Mucosa of rectum (tissue), 2 donors: Measurements from ENCODE around the gene ATP10A.

Source experiments
- H3K27ac ChIP-seq, 2 donors: one replicate each; pipeline ENCODE4 v1.7.0; 2013; ENCODE audit warnings: inconsistent platforms in 2 of 2, low read depth in 2 of 2, low read length in 2 of 2
- H3K27me3 ChIP-seq, 2 donors: one replicate each; pipeline ENCODE4 v1.7.0; 2013; ENCODE audit warnings: low read length in 2 of 2; ENCODE audit not compliant: control insufficient read depth in 2 of 2, insufficient read depth in 2 of 2
- H3K36me3 ChIP-seq, 2 donors: one replicate each; pipeline ENCODE4 v1.7.0; 2013; ENCODE audit warnings: low read length in 2 of 2; ENCODE audit not compliant: control insufficient read depth in 2 of 2, insufficient read depth in 2 of 2
- H3K4me1 ChIP-seq, 2 donors: one replicate each; pipeline ENCODE4 v1.7.0; 2013; ENCODE audit warnings: low read length in 2 of 2, mild to moderate bottlenecking in 1 of 2; ENCODE audit not compliant: control insufficient read depth in 2 of 2, insufficient read depth in 2 of 2
- H3K4me3 ChIP-seq, 2 donors: one replicate each; pipeline ENCODE4 v1.7.0; 2013; ENCODE audit warnings: low read length in 2 of 2
- H3K9ac ChIP-seq, 2 donors: one replicate each; pipeline ENCODE4 v1.7.0; 2013; ENCODE audit warnings: low read length in 2 of 2, low read depth in 1 of 2, mild to moderate bottlenecking in 1 of 2
- H3K9me3 ChIP-seq, 2 donors: one replicate each; pipeline ENCODE4 v1.7.0; 2013; ENCODE audit warnings: low read length in 2 of 2; ENCODE audit not compliant: control insufficient read depth in 2 of 2
- donor health status: healthy.
- donor health status: Normal muscosa, but diverticular disease.

The ATP10A gene

GRCh38 chr15:25743548-25744275, 119.4 kb downstream of the ATP10A start:
- no peaks in the 10 kb centered on the region for H3K9me3 ChIP-seq
- H3K4me3 ChIP-seq = no peak overlapping the region
- no peaks in the 10 kb centered on the region for H3K4me1 ChIP-seq
- H3K36me3 ChIP-seq = no peaks in the 10 kb centered on the region
- no peaks in the 10 kb centered on the region for H3K27me3 ChIP-seq
- H3K27ac ChIP-seq = no peak overlapping the region
- no peak overlapping the region for H3K9ac ChIP-seq

- H3K27ac ChIP-seq = no peak overlapping the region
- H3K4me1 ChIP-seq = no peaks in the 10 kb centered on the region
- no peaks in the 10 kb centered on the region for H3K36me3 ChIP-seq
- H3K4me3 ChIP-seq = no peak overlapping the region
- H3K9me3 ChIP-seq = no peaks in the 10 kb centered on the region
- H3K27me3 ChIP-seq = no peaks in the 10 kb centered on the region
- no peak overlapping the region for H3K9ac ChIP-seq
Measured at GRCh38 chr15:25742776-25743547, 120.2 kb downstream of the ATP10A start.

- H3K36me3 ChIP-seq = no peaks in the 10 kb centered on the region
- no peaks in the 10 kb centered on the region for H3K27me3 ChIP-seq
- no peaks in the 10 kb centered on the region for H3K4me1 ChIP-seq
- H3K9me3 ChIP-seq = no peaks in the 10 kb centered on the region
- H3K27ac ChIP-seq = no peak overlapping the region
- no peak overlapping the region for H3K9ac ChIP-seq
- no peak overlapping the region for H3K4me3 ChIP-seq
Measured at GRCh38 chr15:25742041-25742730, 120.9 kb downstream of the ATP10A start.

- H3K4me3 ChIP-seq = no peak overlapping the region
- H3K27me3 ChIP-seq = no peaks in the 10 kb centered on the region
- H3K4me1 ChIP-seq = no peaks in the 10 kb centered on the region
- H3K9ac ChIP-seq = no peak overlapping the region
- H3K9me3 ChIP-seq = no peaks in the 10 kb centered on the region
- H3K36me3 ChIP-seq = no peaks in the 10 kb centered on the region
- no peak overlapping the region for H3K27ac ChIP-seq
Measured at GRCh38 chr15:25741256-25741580, 121.9 kb downstream of the ATP10A start.

- H3K9me3 ChIP-seq = no peaks in the 10 kb centered on the region
- H3K27me3 ChIP-seq = no peaks in the 10 kb centered on the region
- no peak overlapping the region for H3K27ac ChIP-seq
- H3K36me3 ChIP-seq = no peaks in the 10 kb centered on the region
- H3K4me3 ChIP-seq = no peak overlapping the region
- H3K9ac ChIP-seq = no peak overlapping the region
- H3K4me1 ChIP-seq = no peaks in the 10 kb centered on the region
Measured at GRCh38 chr15:25740383-25741255, 122.5 kb downstream of the ATP10A start.

- H3K9ac ChIP-seq = no peak overlapping the region
- no peaks in the 10 kb centered on the region for H3K27me3 ChIP-seq
- H3K27ac ChIP-seq = no peak overlapping the region
- no peak overlapping the region for H3K4me3 ChIP-seq
- no peaks in the 10 kb centered on the region for H3K36me3 ChIP-seq
- no peaks in the 10 kb centered on the region for H3K9me3 ChIP-seq
- H3K4me1 ChIP-seq = no peaks in the 10 kb centered on the region
Measured at GRCh38 chr15:25739687-25740121, 123.4 kb downstream of the ATP10A start.

GRCh38 chr15:25738171-25738965, 124.8 kb downstream of the ATP10A start:
- H3K9me3 ChIP-seq = no peaks in the 10 kb centered on the region
- H3K4me1 ChIP-seq = no peaks in the 10 kb centered on the region
- no peaks in the 10 kb centered on the region for H3K36me3 ChIP-seq
- H3K9ac ChIP-seq = no peak overlapping the region
- no peak overlapping the region for H3K4me3 ChIP-seq
- no peaks in the 10 kb centered on the region for H3K27me3 ChIP-seq
- no peak overlapping the region for H3K27ac ChIP-seq

GRCh38 chr15:25737218-25737643, 125.9 kb downstream of the ATP10A start:
- Histone ChIP-seq H3K4me1 (no peaks in the 10 kb centered on the region), H3K36me3 (no peaks in the 10 kb centered on the region), H3K9me3 (no peaks in the 10 kb centered on the region), H3K9ac (no peak overlapping the region), H3K27me3 (no peaks in the 10 kb centered on the region), H3K4me3 (no peak overlapping the region), H3K27ac (peak overlapping the region in 1 of 2 donors; percentile 15)

- Histone ChIP-seq H3K36me3 (no peaks in the 10 kb centered on the region), H3K9me3 (no peaks in the 10 kb centered on the region), H3K4me1 (no peaks in the 10 kb centered on the region), H3K27me3 (no peaks in the 10 kb centered on the region), H3K27ac (no peak overlapping the region), H3K4me3 (no peak overlapping the region), H3K9ac (no peak overlapping the region)
Measured at GRCh38 chr15:25736461-25736860, 126.7 kb downstream of the ATP10A start.
